ENCODE measurements around the gene SEMA4D.
A peak's percentile ranks its signal among the peaks of the same experiment; 100 is the strongest.

The SEMA4D gene

DNA sequence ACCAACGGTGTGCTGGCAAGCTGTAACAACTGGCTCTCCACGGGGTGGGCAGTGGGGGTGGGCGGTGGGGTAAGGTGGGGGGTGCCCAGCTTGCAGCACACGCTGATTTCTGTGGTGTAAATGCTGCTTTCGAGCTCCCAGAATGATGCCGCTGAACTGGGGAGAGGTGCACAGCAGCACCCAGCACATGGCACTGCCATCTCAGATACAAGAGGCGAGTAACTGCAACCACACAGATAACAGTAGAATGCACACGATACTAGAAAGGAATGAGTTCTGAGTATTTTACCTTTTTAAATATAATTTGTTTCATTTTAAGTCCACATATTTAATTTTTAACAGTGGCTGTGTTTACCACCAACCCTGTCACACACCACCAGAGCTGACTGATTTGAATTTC, 87.9 kb downstream of the SEMA4D start:
- DNase-seq (ENCODE audit: low read depth), result no peak
- TF ChIP-seq, protein P1, sequence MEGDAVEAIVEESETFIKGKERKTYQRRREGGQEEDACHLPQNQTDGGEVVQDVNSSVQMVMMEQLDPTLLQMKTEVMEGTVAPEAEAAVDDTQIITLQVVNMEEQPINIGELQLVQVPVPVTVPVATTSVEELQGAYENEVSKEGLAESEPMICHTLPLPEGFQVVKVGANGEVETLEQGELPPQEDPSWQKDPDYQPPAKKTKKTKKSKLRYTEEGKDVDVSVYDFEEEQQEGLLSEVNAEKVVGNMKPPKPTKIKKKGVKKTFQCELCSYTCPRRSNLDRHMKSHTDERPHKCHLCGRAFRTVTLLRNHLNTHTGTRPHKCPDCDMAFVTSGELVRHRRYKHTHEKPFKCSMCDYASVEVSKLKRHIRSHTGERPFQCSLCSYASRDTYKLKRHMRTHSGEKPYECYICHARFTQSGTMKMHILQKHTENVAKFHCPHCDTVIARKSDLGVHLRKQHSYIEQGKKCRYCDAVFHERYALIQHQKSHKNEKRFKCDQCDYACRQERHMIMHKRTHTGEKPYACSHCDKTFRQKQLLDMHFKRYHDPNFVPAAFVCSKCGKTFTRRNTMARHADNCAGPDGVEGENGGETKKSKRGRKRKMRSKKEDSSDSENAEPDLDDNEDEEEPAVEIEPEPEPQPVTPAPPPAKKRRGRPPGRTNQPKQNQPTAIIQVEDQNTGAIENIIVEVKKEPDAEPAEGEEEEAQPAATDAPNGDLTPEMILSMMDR (IDR thresholded peaks at IDR 0.05; ENCODE audit: insufficient read depth, low read depth, low read length, missing control alignments), result no peak
- H3K4me3 ChIP-seq (ENCODE audit: low read depth, low read length), result peak overlapping the region; percentile 26; the same call in 1 of the 2 replicates

DNA sequence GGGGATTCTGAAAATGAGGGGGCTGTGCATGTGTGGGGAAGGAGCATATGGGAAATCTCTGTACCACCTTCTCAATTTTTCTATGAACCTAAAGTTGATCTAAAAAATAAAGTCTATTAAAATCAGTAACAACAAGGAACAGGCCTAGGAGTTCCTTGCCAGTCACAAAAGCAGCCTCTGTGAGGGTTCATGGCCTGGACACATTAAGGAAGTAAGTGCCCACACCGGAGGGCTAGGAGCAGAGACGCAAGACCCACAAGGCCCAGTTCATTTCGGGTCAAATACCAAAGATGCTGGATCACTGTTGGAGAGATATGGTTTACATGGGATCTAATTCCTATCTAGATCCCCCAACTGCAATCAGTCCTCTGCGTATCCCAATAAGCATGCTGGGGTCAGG, 88.4 kb downstream of the SEMA4D start:
- TF ChIP-seq, protein P1 (IDR thresholded peaks at IDR 0.05; ENCODE audit: insufficient read depth, low read depth, low read length, missing control alignments), result no peak
- no peak overlapping the region for H3K4me3 ChIP-seq (ENCODE audit: low read depth, low read length)
- DNase-seq (ENCODE audit: low read depth), result no peak

DNA sequence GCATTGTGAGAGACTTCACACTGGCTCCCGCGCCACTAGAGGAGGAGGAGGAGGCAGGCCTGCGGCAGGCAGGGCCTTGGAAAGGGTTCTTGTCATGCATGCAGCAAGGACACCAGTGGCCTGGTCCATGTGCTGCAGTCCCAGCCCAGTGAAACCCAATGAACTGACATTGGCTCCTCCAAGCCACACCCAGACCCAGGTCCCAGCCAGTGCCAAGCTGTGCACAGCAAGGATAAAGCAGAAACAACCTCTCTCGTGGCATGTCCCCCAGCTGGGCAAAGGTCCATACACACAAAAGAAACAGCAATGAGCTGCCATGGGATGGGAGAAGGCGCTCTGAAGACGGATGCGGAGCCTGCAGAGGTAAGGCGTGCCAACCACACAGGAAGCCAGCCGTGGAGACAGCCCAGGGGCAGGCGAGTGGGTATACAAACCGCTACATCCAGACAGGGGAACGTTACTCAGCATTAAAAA, 89.2 kb downstream of the SEMA4D start:
- peak; percentile 72 for DNase-seq (ENCODE audit: low read depth)
- H3K4me3 ChIP-seq (ENCODE audit: low read depth, low read length), result 0 out of 2 replicates have a peak overlapping the region, but pooled peaks have one; percentile 15
- TF ChIP-seq, protein P1 (IDR thresholded peaks at IDR 0.05; ENCODE audit: insufficient read depth, low read depth, low read length, missing control alignments), result no peak

DNA sequence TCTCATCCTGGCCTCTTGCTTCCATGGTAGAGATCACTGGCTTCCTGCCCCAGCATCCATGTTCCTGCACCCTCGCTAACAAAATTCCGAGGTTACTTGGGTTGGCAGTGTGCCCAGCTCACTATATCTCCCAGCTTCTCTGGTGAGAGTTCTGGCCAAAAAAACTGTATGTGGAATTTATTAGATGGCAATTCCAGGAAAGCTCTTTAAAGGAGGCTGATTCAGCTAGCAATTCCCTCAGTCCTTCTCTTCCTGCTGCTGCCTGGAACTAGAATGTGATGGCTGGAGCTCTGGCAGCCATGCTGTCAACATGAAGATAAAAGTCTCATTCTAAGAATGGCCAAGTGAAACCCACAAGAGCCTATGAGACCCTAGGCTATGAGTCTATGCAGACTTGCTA, 90.8 kb downstream of the SEMA4D start:
- no peak for DNase-seq (ENCODE audit: low read depth)
- TF ChIP-seq, protein P1 (IDR thresholded peaks at IDR 0.05; ENCODE audit: insufficient read depth, low read depth, low read length, missing control alignments), result no peak
- H3K4me3 ChIP-seq (ENCODE audit: low read depth, low read length), result peak overlapping the region; percentile 82

DNA sequence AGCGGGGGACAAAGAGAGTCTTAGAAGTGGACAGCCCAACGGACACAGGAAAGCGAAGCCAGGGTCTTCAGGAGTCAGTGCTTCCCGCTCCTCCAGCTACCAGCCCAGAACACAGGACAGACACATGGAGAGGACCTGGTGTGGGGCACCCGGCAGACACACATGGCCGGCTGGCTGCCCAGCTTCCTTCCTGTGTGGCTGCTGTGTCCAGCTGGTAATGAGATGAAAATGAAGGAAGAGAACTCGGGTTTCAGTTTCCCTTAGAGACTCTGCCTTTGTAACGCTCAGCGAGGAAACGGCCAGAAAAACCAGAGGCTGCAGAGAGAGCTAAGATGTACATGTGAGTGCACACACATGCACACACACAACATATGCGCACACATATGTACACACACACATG, 92.1 kb downstream of the SEMA4D start:
- peak; percentile 87 for DNase-seq (ENCODE audit: low read depth)
- TF ChIP-seq, protein P1 (IDR thresholded peaks at IDR 0.05; ENCODE audit: insufficient read depth, low read depth, low read length, missing control alignments), result no peak

DNA sequence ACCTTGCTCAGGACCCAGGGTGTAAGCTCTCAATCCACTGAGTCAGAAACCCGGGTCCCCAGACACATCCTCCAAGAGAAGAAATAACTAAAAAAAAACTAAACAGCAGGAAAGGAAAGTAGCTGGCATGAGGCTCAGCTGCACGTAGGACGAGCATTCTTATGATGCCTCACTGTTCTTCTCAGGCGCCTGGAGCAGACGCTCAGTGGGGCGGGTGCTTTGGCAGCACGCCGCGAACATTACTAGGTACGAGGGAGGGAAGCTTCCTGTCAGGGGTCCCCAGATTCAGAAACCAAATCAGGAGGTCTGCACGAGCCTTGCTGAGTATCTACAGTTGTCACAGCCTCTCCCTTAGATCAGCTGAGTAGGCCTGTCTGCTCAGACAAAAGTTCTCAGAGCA, 93.8 kb downstream of the SEMA4D start:
- no peak for DNase-seq (ENCODE audit: low read depth)
- TF ChIP-seq, protein P1 (IDR thresholded peaks at IDR 0.05; ENCODE audit: insufficient read depth, low read depth, low read length, missing control alignments), result no peak

More for the DNA sequence above, 92.1 kb downstream of the SEMA4D start:
- peak overlapping the region; percentile 82 for H3K4me3 ChIP-seq (ENCODE audit: low read depth, low read length)

More for the DNA sequence above, 93.8 kb downstream of the SEMA4D start:
- H3K4me3 ChIP-seq (ENCODE audit: low read depth, low read length), result peak overlapping the region; percentile 82
